HepG2 (cell line): ENCODE results near the gene SEL1L2. TPM values are rescaled to one million over a fixed set of nuclear protein-coding genes. Genes with fewer than 3 reads are reported as not detected.

Experiments used
- ATAC-seq: fragments of 200-7000 bp; cut with Tn5 transposase; 3 replicates; pipeline ENCODE4 v1.9.1; 2020; ENCODE audit warnings: mild to moderate bottlenecking, moderate library complexity
- BruUV-seq: library from RNA; stranded (reverse); fragments of 400-500 nt; replicated peaks from 2 replicates; lab custom pipeline; 2021; lab: Mats Ljungman, UMichigan
- CTCF ChIA-PET: fragments of 300-600 bp; formaldehyde crosslinking; extraction: SDS; loops from one replicate; lab custom pipeline; 2021; ENCODE audit warnings: low total read pairs, inconsistent platforms, low intra/inter-chr PET ratio; lab: Yijun Ruan, JAX
- POLR2A ChIA-PET: fragments of 350-600 bp; sonication (Branson Sonifier 250); formaldehyde crosslinking; loops from one replicate; lab custom pipeline; 2020; ENCODE audit warnings: antibody characterized with exemption, inconsistent platforms; lab: Yijun Ruan, JAX
- DNase-seq: peaks from one replicate; pipeline ENCODE4 v3.0.0-alpha.2; 2015; ENCODE audit warnings: low spot score
- FAIRE-seq: peaks from 3 replicates; lab custom pipeline; 2011; peaks lifted over from hg19 to GRCh38; lab: Jason Lieb, UNC
- H2AFZ ChIP-seq: one replicate; pipeline ENCODE4 v1.6.1; 2011; ENCODE audit warnings: low read length, inconsistent platforms
- H3K27ac ChIP-seq: fragments of 300-600 bp; 3 replicates; pipeline ENCODE4 v1.8.0; 2011; ENCODE audit warnings: mixed run types, mild to moderate bottlenecking, mixed read lengths, low read length, inconsistent platforms; ENCODE audit not compliant: insufficient read depth; ENCODE audit errors: extremely low read length
- H3K27me3 ChIP-seq, 2 experiments: fragments of 200-600 bp in 1 of 2; 2 replicates in 1 of 2; 3 replicates in 1 of 2; pipeline versions ENCODE4 v1.6.0 to v1.8.0; 2011; ENCODE audit warnings: low read length in 2 of 2, mild to moderate bottlenecking in 2 of 2, moderate library complexity in 2 of 2, inconsistent platforms in 1 of 2; ENCODE audit not compliant: insufficient read depth in 2 of 2, control insufficient read depth in 1 of 2
- H3K36me3 ChIP-seq, 2 experiments: fragments of 200-600 bp in 1 of 2; replicated peaks in 1 of 2; 2 replicates in 1 of 2; 3 replicates in 1 of 2; pipeline versions ENCODE4 v1.5.1 to v1.8.0; 2011; ENCODE audit warnings: low read length in 2 of 2, inconsistent platforms in 1 of 2; ENCODE audit not compliant: insufficient read depth in 2 of 2, control insufficient read depth in 1 of 2
- H3K4me1 ChIP-seq: 2 replicates; pipeline ENCODE4 v1.5.1; 2012; ENCODE audit warnings: low read length, inconsistent platforms; ENCODE audit not compliant: insufficient read depth
- H3K4me2 ChIP-seq: 2 replicates; pipeline ENCODE4 v1.6.0; 2011; ENCODE audit warnings: low read depth, low read length, inconsistent platforms
- H3K4me3 ChIP-seq, 3 experiments: fragments of 200-600 bp in 1 of 3; sonication (generic), shearing (Covaris generic) in 1 of 3; replicated peaks in 1 of 3; 2 replicates each; pipeline ENCODE4 v1.5.1; 2011 to 2016; ENCODE audit warnings: low read length in 3 of 3, inconsistent platforms in 2 of 3, low read depth in 2 of 3, mild to moderate bottlenecking in 2 of 3, control low read depth in 1 of 3, mixed read lengths in 1 of 3; ENCODE audit not compliant: insufficient read depth in 1 of 3
- H3K79me2 ChIP-seq: one replicate; pipeline ENCODE4 v1.6.1; 2011; ENCODE audit warnings: low read length, inconsistent platforms; ENCODE audit not compliant: insufficient read depth
- H3K9ac ChIP-seq: 2 replicates; pipeline ENCODE4 v1.6.0; 2011; ENCODE audit warnings: mild to moderate bottlenecking, low read depth, low read length, inconsistent platforms; ENCODE audit not compliant: insufficient read depth
- H3K9me3 ChIP-seq: 2 replicates; pipeline ENCODE4 v1.5.1; 2012; ENCODE audit warnings: mild to moderate bottlenecking, low read length
- H4K20me1 ChIP-seq: 2 replicates; pipeline ENCODE4 v1.6.0; 2011; ENCODE audit warnings: inconsistent platforms, mild to moderate bottlenecking, low read length, moderate library complexity; ENCODE audit not compliant: insufficient read depth
- AHDC1 ChIP-seq: sonication (generic); formaldehyde crosslinking; IDR thresholded peaks from 2 replicates; pipeline ENCODE4 v1.5.1; 2020; ENCODE audit warnings: mild to moderate bottlenecking, missing genetic modification reagents, borderline replicate concordance
- AKAP8 ChIP-seq: sonication (generic); formaldehyde crosslinking; IDR thresholded peaks from 2 replicates; pipeline ENCODE4 v1.5.1; 2020; ENCODE audit warnings: mild to moderate bottlenecking, missing genetic modification reagents
- DMAP1 ChIP-seq: IDR thresholded peaks from 2 replicates; pipeline ENCODE4 v1.6.1; 2016
- FUBP1 ChIP-seq: sonication (generic); formaldehyde crosslinking; IDR thresholded peaks from 2 replicates; pipeline ENCODE4 v1.5.1; 2020; ENCODE audit warnings: missing genetic modification reagents, mild to moderate bottlenecking, borderline replicate concordance
- HHEX ChIP-seq: IDR thresholded peaks from 2 replicates; pipeline ENCODE4 v1.6.1; 2016; ENCODE audit warnings: control low read depth
- KMT2A ChIP-seq: sonication (generic); formaldehyde crosslinking; IDR thresholded peaks from 2 replicates; pipeline ENCODE4 v1.4.0; 2020; ENCODE audit warnings: missing genetic modification reagents
- NFKBIZ ChIP-seq: IDR thresholded peaks from 2 replicates; pipeline ENCODE4 v1.6.1; 2018; ENCODE audit warnings: missing genetic modification reagents, missing compliant biosample characterization
- SMC3 ChIP-seq: IDR thresholded peaks from 2 replicates; pipeline ENCODE4 v1.6.1; 2011; ENCODE audit warnings: low read length, improper control_type of control experiment
- SOX5 ChIP-seq: IDR thresholded peaks from 2 replicates; pipeline ENCODE4 v1.6.1; 2016; ENCODE audit warnings: borderline replicate concordance
- TFDP2 ChIP-seq: sonication (generic); formaldehyde crosslinking; IDR thresholded peaks from 2 replicates; pipeline ENCODE4 v1.4.0; 2020; ENCODE audit warnings: missing genetic modification reagents
- ZFP82 ChIP-seq: sonication (generic); formaldehyde crosslinking; IDR thresholded peaks from 2 replicates; pipeline ENCODE4 v1.5.1; 2020; ENCODE audit warnings: mild to moderate bottlenecking, missing genetic modification reagents, borderline replicate concordance
- ZMAT5 ChIP-seq: sonication (generic); formaldehyde crosslinking; IDR thresholded peaks from 2 replicates; pipeline ENCODE4 v1.5.0; 2020; ENCODE audit warnings: mild to moderate bottlenecking, low read depth, missing genetic modification reagents, borderline replicate concordance
- ZNF414 ChIP-seq: sonication (generic); formaldehyde crosslinking; IDR thresholded peaks from 2 replicates; pipeline ENCODE4 v1.5.0; 2020; ENCODE audit warnings: missing genetic modification reagents
- ZNF616 ChIP-seq: sonication (generic); formaldehyde crosslinking; IDR thresholded peaks from 2 replicates; pipeline ENCODE4 v1.5.0; 2020; ENCODE audit warnings: low read depth, mild to moderate bottlenecking, missing genetic modification reagents
- ZNF766 ChIP-seq: sonication (generic); formaldehyde crosslinking; IDR thresholded peaks from 2 replicates; pipeline ENCODE4 v1.5.0; 2020; ENCODE audit warnings: missing genetic modification reagents, borderline replicate concordance
- WGBS: methylation state at CpG from one replicate; pipeline ENCODE4 v1.1.6; 2017; ENCODE audit warnings: low lambda C conversion rate; 5-methylcytosine and 5-hydroxymethylcytosine counted together
- in situ Hi-C: cut with HindIII; loops from 2 replicates; pipeline ENCODE4 v1.10.0; 2017; ENCODE audit warnings: low pct_unique_long_range_greater_than_20kb; ENCODE audit not compliant: extremely low pct_ligation_motif_present
- intact Hi-C: fragments of 100-400 bp; cut with micrococcal nuclease; formaldehyde crosslinking; loops from one replicate; pipeline ENCODE4 v1.10.0; 2022; ENCODE audit not compliant: unreplicated experiment
- polyA plus RNA-seq, 8 experiments: library from polyadenylated mRNA; depleted of rRNA in 3 of 8; stranded (reverse) in 7 of 8; unstranded in 1 of 8; fragments of >200 nt; fragmentation: Illumina TruSeq in 4 of 8; extraction: Trizol in 4 of 8; gene quantifications; 2 replicates each; pipeline versions ENCODE4 v1.2.1 to v1.2.3, GENCODE V29; 2011 to 2016; ENCODE audit warnings: low read depth in 4 of 8, missing spikeins in 1 of 8, mixed read lengths in 1 of 8; ENCODE audit not compliant: insufficient read depth in 1 of 8
- total RNA-seq, 5 experiments: library from RNA; depleted of rRNA; stranded (reverse); fragments of >200 nt; fragmentation: Illumina TruSeq; extraction: Trizol; gene quantifications; 2 replicates each; pipeline ENCODE4 v1.2.3, GENCODE V29; 2016; ENCODE audit warnings: low read depth in 1 of 5

SEL1L2 gene
- total and polyA plus RNA-seq, 2 of the 13 experiments (the other 11 are each of a cell fraction or from before 2014, with no cell fraction given), result not detected

GRCh38 chr20:13800728-13801134 lies 189.7 kb downstream of the SEL1L2 start:
- peaks cover 27 to 80% of the 10 kb centered on the region in 2 experiments for H3K36me3 ChIP-seq
- DNase-seq, result peak; percentile 89
- H3K4me1 ChIP-seq, result peaks cover 26% of the 10 kb centered on the region
- ChIA-PET CTCF (no interaction called here), POLR2A (interaction anchor here (1.7 kb wide), 2 partner anchors 12 to 16 kb away, joined by 8 to 14 read pairs; partner anchors contain the start of genes ESF1 and NDUFAF5)
- peak; percentile 100 for ATAC-seq
- no peaks in the 10 kb centered on the region for H3K9me3 ChIP-seq
- H3K4me2 ChIP-seq, result peak overlapping the region; percentile 23; the same call in 1 of the 2 replicates
- no peak overlapping the region for H2AFZ ChIP-seq
- no peak overlapping the region for H3K4me3 ChIP-seq
- WGBS, result 23% methylated on average over 7 of the region's 7 CpGs
- no peaks in the 10 kb centered on the region for H3K27me3 ChIP-seq
- no peaks in the 10 kb centered on the region for H3K79me2 ChIP-seq
- H3K9ac ChIP-seq, result no peak overlapping the region
- FAIRE-seq, result peak; percentile 93
- BruUV-seq, result no TSS peak
- H3K27ac ChIP-seq, result peak overlapping the region; percentile 34
- in situ Hi-C loops (no loop called here), intact Hi-C loops (no loop called here)
- no peaks in the 10 kb centered on the region for H4K20me1 ChIP-seq
- no peak for TF ChIP-seq ZFP82 (CRISPR knock-in tag)
- TF ChIP-seq SMC3, result 0 out of 2 replicates have a peak, but pooled peaks have one; percentile 5
- peak; percentile 31; the same call in 1 of the 2 replicates for TF ChIP-seq SOX5 (CRISPR knock-in tag)
- peak; percentile 80; the same call in 1 of the 2 replicates for TF ChIP-seq ZNF414
- TF ChIP-seq KMT2A (CRISPR knock-in tag), result peak; percentile 90
- TF ChIP-seq AHDC1 (CRISPR knock-in tag), result no peak
- TF ChIP-seq ZMAT5 (CRISPR knock-in tag), result no peak
- 0 out of 2 replicates have a peak, but pooled peaks have one; percentile 23 for TF ChIP-seq NFKBIZ
- TF ChIP-seq AKAP8, result 0 out of 2 replicates have a peak, but pooled peaks have one; percentile 26
- peak; percentile 76 for TF ChIP-seq TFDP2 (CRISPR knock-in tag)
- peak; percentile 58; the same call in 1 of the 2 replicates for TF ChIP-seq ZNF616 (CRISPR knock-in tag)
- peak; percentile 57; the same call in 1 of the 2 replicates for TF ChIP-seq ZNF766 (CRISPR knock-in tag)
- 0 out of 2 replicates have a peak, but pooled peaks have one; percentile 54 for TF ChIP-seq DMAP1
- TF ChIP-seq HHEX (CRISPR knock-in tag), result no peak
- 0 out of 2 replicates have a peak, but pooled peaks have one; percentile 38 for TF ChIP-seq FUBP1 (CRISPR knock-in tag)
